Heart left ventricle (tissue), 16 donors: ENCODE results near the gene DTWD2. TPM values are rescaled to one million over a fixed set of nuclear protein-coding genes. Genes with fewer than 3 reads are reported as not detected.
"Not testable (repeated sequence)": the region's sequence is repeated elsewhere in the genome, so short reads cannot be mapped to it uniquely, and the experiment has no call there.

ENCODE experiments used
- ATAC-seq, 4 donors: fragments of 200-7000 bp; cut with Tn5 transposase; one replicate each; pipeline ENCODE4 v1.9.1; 2020 to 2022; ENCODE audit warnings: moderate library complexity in 4 of 4, mild to moderate bottlenecking in 3 of 4, moderate number of reproducible peaks in 1 of 4
- DNase-seq, 5 donors: peaks; one replicate each; pipeline ENCODE4 v3.0.0-alpha.2; 2020
- H3K27ac ChIP-seq, 12 donors: fragments of 200-600 bp; sonication (generic) in 4 of 12; one replicate each; pipeline versions ENCODE4 v1.5.0 to v1.8.0; 2016 to 2022; ENCODE audit warnings: mild to moderate bottlenecking in 2 of 12
- H3K27me3 ChIP-seq, 9 donors: fragments of 200-600 bp; sonication (generic) in 2 of 9; one replicate each; pipeline versions ENCODE4 v1.5.1 to v1.8.0; 2016 to 2022; ENCODE audit warnings: mild to moderate bottlenecking in 3 of 9
- H3K36me3 ChIP-seq, 9 donors: fragments of 200-600 bp; sonication (generic) in 2 of 9; one replicate each; pipeline versions ENCODE4 v1.5.0 to v1.8.0; 2018 to 2022; ENCODE audit warnings: mild to moderate bottlenecking in 2 of 9
- H3K4me1 ChIP-seq, 12 donors: fragments of 200-600 bp; sonication (generic) in 4 of 12; one replicate each; pipeline versions ENCODE4 v1.5.0 to v1.8.0; 2016 to 2022; ENCODE audit warnings: mild to moderate bottlenecking in 3 of 12
- H3K4me3 ChIP-seq, 12 donors: fragments of 200-600 bp; sonication (generic) in 4 of 12; one replicate each; pipeline versions ENCODE4 v1.5.0 to v1.8.0; 2017 to 2022; ENCODE audit warnings: mild to moderate bottlenecking in 9 of 12, moderate library complexity in 4 of 12
- H3K9me3 ChIP-seq, 12 donors: fragments of 200-600 bp; sonication (generic) in 4 of 12; one replicate each; pipeline versions ENCODE4 v1.5.0 to v1.8.0; 2016 to 2022; ENCODE audit warnings: mild to moderate bottlenecking in 1 of 12
- CTCF ChIP-seq, 12 donors: fragments of 200-600 bp; sonication (generic) in 4 of 12; IDR thresholded peaks; one replicate each; pipeline versions ENCODE4 v1.5.0 to v1.8.0; 2018 to 2022; ENCODE audit warnings: antibody characterized with exemption in 12 of 12, mild to moderate bottlenecking in 5 of 12
- POLR2A ChIP-seq, 2 donors: fragments of 450-650 bp; IDR thresholded peaks; one replicate each; pipeline ENCODE4 v1.6.1; 2017; ENCODE audit warnings: antibody characterized with exemption in 2 of 2, mild to moderate bottlenecking in 2 of 2, moderate library complexity in 2 of 2
- WGBS, 4 donors: extraction: QIAGEN DNeasy Blood & Tissue Kit in 2 of 4; methylation state at CpG; one replicate each; pipeline versions ENCODE4 v1.1.5 to v1.1.7; 2013 to 2018; 5-methylcytosine and 5-hydroxymethylcytosine counted together
- intact Hi-C, 10 donors: fragments of 100-400 bp; cut with DNase I; formaldehyde crosslinking; loops; one replicate each; pipeline versions ENCODE4 v1.11.1 to v1.14.2; 2022
- polyA plus RNA-seq, 2 donors: library from polyadenylated mRNA; stranded (reverse); fragments of 200-250 nt; gene quantifications; one replicate each; pipeline ENCODE4 v1.2.3, GENCODE V29; 2013
- total RNA-seq, 9 donors: library from RNA; depleted of rRNA in 2 of 9; stranded (reverse); fragments of >200 nt in 2 of 9; fragmentation: NEBNext Ultra II Directional in 3 of 9; extraction: Animal tissue kit (Norgen Biotek cat#: 25700) in 3 of 9; gene quantifications; one replicate each; pipeline versions ENCODE4 v1.1.0 to v1.2.4, GENCODE V29; 2016 to 2023
- donor health status: ischemic (EF 13 %, LVEDD 7.1; RV severe dilation, severe dysfunction).
- donor health status: healthy with polysubstance abuse.
- donor health status: DM: no; HTN: yes; CAD: no.
- donor health status: DM: no; HTN: no; CAD: no.
- donor health status: ischemic (EF 25% LVEDD 6.9; RV normal size, moderate dysfunction).
- donor health status: ischemic (EF 25% LVEDD 5.7; RV mildly dilated, moderate dysfunction).
- donor health status: healthy.
- donor health status: DM: yes; HTN: yes; CAD: no.
- donor health status: ischemic (EF 35%, LVEDD 5.7; RV mildly dilated, moderate dysfunction).
- donor health status: nonischemic (EF 11% LVEDD 7.7; RV severe dilation, severe dysfunction).
- donor health status: DM: yes; HTN: yes; CAD: no.
- donor health status: PGD.
- donor health status: ischemic (EF 29% LVEDD 5.4; RV normal size, mild dysfunction).
- donor health status: nonischemic (EF 23%, LVEDD 6.1; RV moderate dilation, normal function).

DTWD2 gene
- total and polyA plus RNA-seq, 11 donors: 3.2 to 16.0 (median 11.7) TPM

DNA sequence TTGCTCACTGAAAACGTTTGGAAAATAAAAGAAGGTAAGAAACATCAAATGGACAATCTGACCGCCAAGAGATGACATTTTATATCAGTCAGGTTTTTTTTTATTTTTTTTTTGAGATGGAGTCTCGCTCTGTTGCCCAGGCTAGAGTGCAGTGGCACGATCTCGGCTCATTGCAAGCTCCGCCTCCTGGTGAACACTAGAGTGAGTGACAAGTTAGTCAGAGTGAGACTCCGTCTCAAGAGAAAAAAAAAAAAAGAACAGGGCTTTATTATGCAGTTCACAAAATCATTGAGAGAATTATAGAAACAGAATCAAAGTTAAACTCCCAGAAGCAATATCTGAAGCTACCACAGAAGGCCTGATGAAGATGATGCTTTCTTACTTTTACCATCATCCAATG lies 70.1 kb downstream of the DTWD2 start:
- Histone ChIP-seq H3K9me3 (peaks cover 0 to 5% (median 0%) of the 10 kb centered on the region in 12 donors), H3K27ac (no peak overlapping the region), H3K36me3 (no peaks in the 10 kb centered on the region), H3K4me3 (no peak overlapping the region), H3K27me3 (no peaks in the 10 kb centered on the region), H3K4me1 (no peaks in the 10 kb centered on the region)
- ATAC-seq (no peak), DNase-seq (no peak)
- intact Hi-C loops: no loop called here
- TF ChIP-seq POLR2A (IDR thresholded peaks at IDR 0.05): no peak
- WGBS, 4 donors: 92 to 95% (median 93%) methylated on average over 7 of the region's 7 CpGs

DNA sequence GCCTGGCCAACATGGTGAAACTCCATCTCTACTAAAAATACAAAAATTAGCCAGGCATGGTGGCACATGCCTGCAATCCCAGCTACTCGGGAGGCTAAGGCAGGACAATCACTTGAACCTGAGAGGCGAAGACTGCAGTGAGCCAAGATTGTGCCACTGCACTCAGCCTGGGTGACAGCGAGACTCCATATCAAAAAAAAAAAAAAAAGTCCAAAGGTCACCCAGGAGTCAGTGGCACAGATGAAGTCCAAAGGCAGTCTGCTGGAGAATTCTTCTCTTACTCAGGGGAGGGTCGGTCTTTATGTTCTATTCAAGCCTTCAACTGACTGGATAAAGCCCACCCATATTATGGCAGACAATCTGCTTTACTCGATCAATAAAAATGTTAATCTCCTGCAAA lies 80.8 kb downstream of the DTWD2 start:
- WGBS, 4 donors: 77 to 90% (median 80%) methylated on average over 5 of the region's 5 CpGs

DNA sequence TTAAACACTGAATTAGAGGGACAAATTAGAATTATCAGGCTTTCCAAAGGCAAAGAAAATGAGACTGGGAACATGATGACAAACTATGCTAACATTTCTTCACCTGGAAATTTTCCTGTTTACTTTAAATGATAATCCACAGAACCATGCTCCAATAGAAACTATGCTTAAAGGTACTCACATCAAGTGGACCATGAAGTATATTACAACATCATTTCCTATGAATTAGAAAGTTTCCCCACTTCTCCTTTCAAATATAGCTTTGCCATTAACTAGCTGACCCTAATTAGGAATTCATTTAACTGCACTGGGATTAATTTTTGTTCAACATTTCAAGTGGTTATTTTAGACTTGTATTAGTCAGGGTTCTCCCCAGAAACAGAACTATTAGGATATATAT lies 81.4 kb downstream of the DTWD2 start:
- H3K4me1 ChIP-seq: no peaks in the 10 kb centered on the region
- no peak overlapping the region for H3K4me3 ChIP-seq
- TF ChIP-seq CTCF (IDR thresholded peaks at IDR 0.05) (no peak), POLR2A (IDR thresholded peaks at IDR 0.05) (no peak)
- ATAC-seq (no peak), DNase-seq (no peak)
- no peaks in the 10 kb centered on the region for H3K27me3 ChIP-seq
- no peaks in the 10 kb centered on the region for H3K9me3 ChIP-seq
- no peak overlapping the region for H3K27ac ChIP-seq
- no peaks in the 10 kb centered on the region for H3K36me3 ChIP-seq
- intact Hi-C loops: no loop called here

More for the DNA sequence above, 80.8 kb downstream of the DTWD2 start:
- DNase-seq, H3K4me3 ChIP-seq, H3K27ac ChIP-seq, intact Hi-C loops, ATAC-seq, H3K27me3 ChIP-seq, H3K4me1 ChIP-seq, H3K9me3 ChIP-seq, H3K36me3 ChIP-seq: not testable (repeated sequence)

DNA sequence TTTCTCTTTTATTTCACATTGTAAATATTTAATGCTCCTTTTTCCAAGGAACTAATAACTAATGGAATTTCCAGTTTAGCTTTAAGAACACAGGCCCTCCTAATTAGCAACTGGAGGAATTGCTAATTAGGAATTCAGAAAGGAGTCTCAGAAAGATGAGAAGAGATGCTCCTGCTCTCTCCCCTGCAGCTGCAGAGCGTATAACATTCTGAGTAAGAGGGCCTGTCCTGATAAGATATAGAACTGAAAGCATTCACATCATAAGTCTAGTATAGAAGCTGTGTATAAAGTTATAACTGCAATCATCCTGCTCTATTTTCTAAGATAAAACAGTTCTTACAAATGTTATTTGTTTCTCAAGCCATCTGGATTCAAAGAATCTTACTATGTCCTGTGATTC lies 83.2 kb downstream of the DTWD2 start:
- Histone ChIP-seq H3K27me3 (no peaks in the 10 kb centered on the region), H3K9me3 (no peaks in the 10 kb centered on the region), H3K4me3 (no peak overlapping the region), H3K36me3 (no peaks in the 10 kb centered on the region), H3K4me1 (no peaks in the 10 kb centered on the region), H3K27ac (no peak overlapping the region)
- WGBS, 4 donors: 65 to 75% (median 68%) methylated on average over 1 of the region's 1 CpG
- intact Hi-C loops: no loop called here
- ATAC-seq (no peak), DNase-seq (no peak)
- no peak for TF ChIP-seq POLR2A (IDR thresholded peaks at IDR 0.05)
- TF ChIP-seq CTCF (IDR thresholded peaks at IDR 0.05): no peak

- ATAC-seq: no peak
- no peaks in the 10 kb centered on the region for H3K27me3 ChIP-seq
- no peaks in the 10 kb centered on the region for H3K9me3 ChIP-seq
- no peak for DNase-seq
- no peaks in the 10 kb centered on the region for H3K4me1 ChIP-seq
- no peak overlapping the region for H3K4me3 ChIP-seq
- intact Hi-C loops: no loop called here
- TF ChIP-seq POLR2A (IDR thresholded peaks at IDR 0.05) (no peak), CTCF (IDR thresholded peaks at IDR 0.05) (no peak)
- no peak overlapping the region for H3K27ac ChIP-seq
- H3K36me3 ChIP-seq: no peaks in the 10 kb centered on the region
Observed at GRCh38 chr5:118902656-118903438, 85.5 kb downstream of the DTWD2 start.
